ENCODE data around the gene ADORA2A. TPM values are rescaled to one million over a fixed set of nuclear protein-coding genes. Genes with fewer than 3 reads are reported as not detected.
A peak's percentile ranks its signal among the peaks of the same experiment; 100 is the strongest.

The ADORA2A gene
- total RNA-seq, 1 donor from 2014 or later, result 6.4 TPM

GRCh38 chr22:24384131-24384530, 43.3 kb upstream of the ADORA2A start:
- H3K27ac Mint-ChIP-seq, result no peak overlapping the region
- TF ChIP-seq CTCF (IDR thresholded peaks at IDR 0.05; ENCODE audit: unreplicated experiment), result no peak
- H3K4me3 Mint-ChIP-seq (ENCODE audit: low read depth), result no peak overlapping the region
- H3K9me3 Mint-ChIP-seq (ENCODE audit: low read depth), result no peaks in the 10 kb centered on the region
- no peaks in the 10 kb centered on the region for H3K4me1 Mint-ChIP-seq (ENCODE audit: low read depth)
- DNase-seq (ENCODE audit: low spot score, unreplicated experiment), result no peak
- H3K36me3 Mint-ChIP-seq (ENCODE audit: insufficient read depth), result peaks cover 9% of the 10 kb centered on the region
- no peaks in the 10 kb centered on the region for H3K27me3 Mint-ChIP-seq

- no peaks in the 10 kb centered on the region for H3K27me3 Mint-ChIP-seq
- DNase-seq (ENCODE audit: low spot score, unreplicated experiment), result no peak
- no peak overlapping the region for H3K27ac Mint-ChIP-seq
- no peak for TF ChIP-seq CTCF (IDR thresholded peaks at IDR 0.05; ENCODE audit: unreplicated experiment)
- peaks cover 9% of the 10 kb centered on the region for H3K4me1 Mint-ChIP-seq (ENCODE audit: low read depth)
- peaks cover 6% of the 10 kb centered on the region for H3K36me3 Mint-ChIP-seq (ENCODE audit: insufficient read depth)
- no peaks in the 10 kb centered on the region for H3K9me3 Mint-ChIP-seq (ENCODE audit: low read depth)
- H3K4me3 Mint-ChIP-seq (ENCODE audit: low read depth), result no peak overlapping the region
These were observed 40.4 kb upstream of the ADORA2A start for GRCh38 chr22:24386937-24387471.

- Mint-ChIP-seq H3K9me3 (ENCODE audit: low read depth) (no peaks in the 10 kb centered on the region), H3K27ac (no peak overlapping the region), H3K4me3 (ENCODE audit: low read depth) (no peak overlapping the region), H3K36me3 (ENCODE audit: insufficient read depth) (peaks cover 3% of the 10 kb centered on the region), H3K27me3 (no peaks in the 10 kb centered on the region), H3K4me1 (ENCODE audit: low read depth) (peaks cover 9% of the 10 kb centered on the region)
- no peak for TF ChIP-seq CTCF (IDR thresholded peaks at IDR 0.05; ENCODE audit: unreplicated experiment)
- DNase-seq (ENCODE audit: low spot score, unreplicated experiment), result no peak
These were observed 37.7 kb upstream of the ADORA2A start for GRCh38 chr22:24389680-24390079.

- Mint-ChIP-seq H3K36me3 (ENCODE audit: insufficient read depth) (peaks cover 5% of the 10 kb centered on the region), H3K4me3 (ENCODE audit: low read depth) (no peak overlapping the region), H3K4me1 (ENCODE audit: low read depth) (peaks cover 9% of the 10 kb centered on the region), H3K27me3 (no peaks in the 10 kb centered on the region), H3K27ac (peak overlapping the region; percentile 68), H3K9me3 (ENCODE audit: low read depth) (no peaks in the 10 kb centered on the region)
- DNase-seq (ENCODE audit: low spot score, unreplicated experiment), result no peak
- TF ChIP-seq CTCF (IDR thresholded peaks at IDR 0.05; ENCODE audit: unreplicated experiment), result no peak
These were observed 37.2 kb upstream of the ADORA2A start for GRCh38 chr22:24390156-24390555.

- Mint-ChIP-seq H3K4me1 (ENCODE audit: low read depth) (peaks cover 9% of the 10 kb centered on the region), H3K9me3 (ENCODE audit: low read depth) (no peaks in the 10 kb centered on the region), H3K36me3 (ENCODE audit: insufficient read depth) (peaks cover 7% of the 10 kb centered on the region), H3K27ac (no peak overlapping the region), H3K4me3 (ENCODE audit: low read depth) (no peak overlapping the region), H3K27me3 (no peaks in the 10 kb centered on the region)
- TF ChIP-seq CTCF (IDR thresholded peaks at IDR 0.05; ENCODE audit: unreplicated experiment), result no peak
- DNase-seq (ENCODE audit: low spot score, unreplicated experiment), result no peak
These were observed 36.8 kb upstream of the ADORA2A start for GRCh38 chr22:24390576-24390975.
